HG02759 (cell line): ENCODE data around the gene CBX2.

ENCODE experiments used
- ATAC-seq: cut with Tn5 transposase; IDR thresholded peaks from one replicate; pipeline ENCODE4 v1.9.1; 2021; ENCODE audit warnings: mild to moderate bottlenecking, moderate library complexity; ENCODE audit not compliant: unreplicated experiment

Gene CBX2

GRCh38 chr17:79777894-79778503, at the start of gene CBX2:
CBX2 (plus strand) TSS chr17:79778148; CDS start chr17:79778236, 88 bp downstream.
- peak; percentile 85 for ATAC-seq

GRCh38 chr17:79728169-79728907, 49.6 kb upstream of the CBX2 start:
- ATAC-seq: no peak

- no peak for ATAC-seq
These were observed 49.0 kb upstream of the CBX2 start for GRCh38 chr17:79728908-79729471.

- no peak for ATAC-seq
These were observed 48.2 kb upstream of the CBX2 start for GRCh38 chr17:79729761-79730160.

GRCh38 chr17:79730437-79730768, 47.5 kb upstream of the CBX2 start:
- no peak for ATAC-seq

- no peak for ATAC-seq
These were observed 47.0 kb upstream of the CBX2 start, which contains the start of gene ENPP7 for GRCh38 chr17:79730769-79731483. ENPP7 (plus strand) TSS chr17:79730943; CDS start chr17:79731140, 197 bp downstream.

- ATAC-seq: no peak
These were observed 45.7 kb upstream of the CBX2 start for GRCh38 chr17:79732254-79732653.

GRCh38 chr17:79732804-79733691, 44.9 kb upstream of the CBX2 start:
- no peak for ATAC-seq

- no peak for ATAC-seq
These were observed 44.3 kb upstream of the CBX2 start for GRCh38 chr17:79733692-79734070.

GRCh38 chr17:79735096-79735495, 42.9 kb upstream of the CBX2 start:
- no peak for ATAC-seq

GRCh38 chr17:79737046-79737921, 40.7 kb upstream of the CBX2 start:
- ATAC-seq: no peak

- ATAC-seq: no peak
These were observed 39.9 kb upstream of the CBX2 start for GRCh38 chr17:79737922-79738578.

- ATAC-seq: no peak
These were observed 39.3 kb upstream of the CBX2 start for GRCh38 chr17:79738643-79739042.

- ATAC-seq: no peak
These were observed 38.5 kb upstream of the CBX2 start for GRCh38 chr17:79739148-79740062.

GRCh38 chr17:79740413-79740812, 37.5 kb upstream of the CBX2 start:
- ATAC-seq: no peak

GRCh38 chr17:79741401-79741750, 36.6 kb upstream of the CBX2 start:
- ATAC-seq: no peak

- ATAC-seq: no peak
These were observed 36.0 kb upstream of the CBX2 start for GRCh38 chr17:79741751-79742588.

- no peak for ATAC-seq
These were observed 35.4 kb upstream of the CBX2 start for GRCh38 chr17:79742589-79742918.
